Neuron (in vitro differentiated cells): Measurements from ENCODE around the gene LMNTD1.

Experiments used
- H2AFZ ChIP-seq: one replicate; pipeline ENCODE4 v1.6.1; 2013; ENCODE audit warnings: low read depth, mild to moderate bottlenecking, inconsistent platforms, low read length, moderate library complexity
- H3K27me3 ChIP-seq: one replicate; pipeline ENCODE4 v1.6.1; 2013; ENCODE audit warnings: low read length; ENCODE audit not compliant: insufficient read depth
- H3K36me3 ChIP-seq: one replicate; pipeline ENCODE4 v1.6.1; 2013; ENCODE audit warnings: low read length; ENCODE audit not compliant: insufficient read depth
- H3K4me1 ChIP-seq: one replicate; pipeline ENCODE4 v1.6.1; 2013; ENCODE audit warnings: low read length; ENCODE audit not compliant: insufficient read depth
- H3K4me3 ChIP-seq: 2 replicates; pipeline ENCODE4 v1.5.1; 2013; ENCODE audit warnings: mild to moderate bottlenecking, low read length, moderate library complexity
- H3K9me3 ChIP-seq: one replicate; pipeline ENCODE4 v1.6.1; 2013; ENCODE audit warnings: low read length

Gene LMNTD1

DNA sequence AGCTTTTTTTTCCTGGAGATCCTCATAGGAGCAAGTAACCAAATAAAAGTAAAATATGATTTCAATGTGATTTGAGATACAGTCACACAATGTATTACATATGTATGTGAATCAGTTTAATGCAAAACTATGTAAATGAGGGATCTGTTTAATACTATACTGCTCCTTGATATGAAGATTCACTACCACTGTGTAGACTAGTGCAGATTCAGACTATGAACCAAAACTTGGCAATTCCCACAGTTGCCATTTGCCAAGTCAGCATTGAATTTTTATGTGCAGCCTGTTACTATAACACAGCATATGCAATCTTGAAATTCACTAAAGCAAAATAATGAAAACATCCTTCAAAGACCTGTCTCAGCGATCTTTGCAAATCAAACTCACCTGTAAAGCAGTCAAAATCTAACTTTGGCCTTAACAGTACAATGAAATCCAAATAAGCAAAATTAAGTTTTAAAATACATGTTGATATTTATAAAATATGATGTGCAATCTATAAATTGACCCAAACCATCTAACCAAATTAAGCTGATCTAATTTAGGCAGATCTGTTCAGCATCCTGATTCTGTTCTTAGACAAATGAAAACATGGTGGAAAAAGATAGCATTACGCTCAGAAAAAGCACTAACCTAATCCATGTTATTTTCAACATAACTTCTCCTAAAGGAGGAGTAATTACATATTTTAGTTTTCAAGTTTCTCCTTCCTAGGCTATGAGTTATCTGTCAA is 25.5 kb upstream of the LMNTD1 start:
- no peak overlapping the region for H3K4me3 ChIP-seq
- no peaks in the 10 kb centered on the region for H3K4me1 ChIP-seq
- H3K36me3 ChIP-seq = no peaks in the 10 kb centered on the region
- H3K9me3 ChIP-seq = no peaks in the 10 kb centered on the region
- no peaks in the 10 kb centered on the region for H3K27me3 ChIP-seq
- no peak overlapping the region for H2AFZ ChIP-seq

DNA sequence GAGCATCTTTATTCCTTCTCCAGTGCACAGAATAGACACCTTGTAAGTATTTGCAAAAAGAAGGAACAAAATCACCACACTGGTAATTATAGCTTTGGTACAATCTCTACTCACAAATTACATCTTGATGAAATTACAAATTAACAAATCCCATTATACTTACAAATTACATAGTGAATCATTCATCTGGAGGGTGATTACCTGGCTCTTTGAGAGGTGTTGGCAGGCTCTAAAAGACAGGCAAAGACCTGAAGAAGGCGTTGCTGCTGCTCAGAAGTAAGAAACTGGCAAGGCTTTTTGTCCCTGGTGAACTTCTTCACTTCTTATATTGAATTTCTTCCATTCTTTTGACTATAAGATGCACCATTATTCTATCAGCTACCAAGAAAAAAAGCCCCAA is 21.7 kb upstream of the LMNTD1 start:
- no peaks in the 10 kb centered on the region for H3K9me3 ChIP-seq
- no peak overlapping the region for H2AFZ ChIP-seq
- no peaks in the 10 kb centered on the region for H3K27me3 ChIP-seq
- H3K36me3 ChIP-seq = no peaks in the 10 kb centered on the region
- H3K4me1 ChIP-seq = no peaks in the 10 kb centered on the region
- no peak overlapping the region for H3K4me3 ChIP-seq

DNA sequence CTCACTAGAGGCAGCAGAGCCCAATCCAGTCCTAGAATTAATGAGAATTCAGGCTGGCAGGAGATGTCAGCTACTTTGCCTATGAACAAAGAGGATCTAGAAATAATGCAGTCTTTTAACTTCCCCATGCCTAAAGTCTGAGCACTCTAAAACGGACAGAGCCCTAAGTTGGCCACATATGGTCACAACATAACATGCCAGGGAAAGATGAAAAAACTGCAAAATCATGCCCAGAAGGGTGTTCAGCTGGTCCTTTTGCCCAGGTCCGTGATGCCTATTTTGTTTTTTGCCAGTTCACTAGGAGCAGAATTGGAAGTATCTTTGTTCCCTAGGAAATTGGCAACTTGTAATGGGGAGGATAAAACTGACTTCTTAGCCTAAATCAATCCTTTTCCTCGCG is 20.3 kb upstream of the LMNTD1 start:
- H3K36me3 ChIP-seq = no peaks in the 10 kb centered on the region

DNA sequence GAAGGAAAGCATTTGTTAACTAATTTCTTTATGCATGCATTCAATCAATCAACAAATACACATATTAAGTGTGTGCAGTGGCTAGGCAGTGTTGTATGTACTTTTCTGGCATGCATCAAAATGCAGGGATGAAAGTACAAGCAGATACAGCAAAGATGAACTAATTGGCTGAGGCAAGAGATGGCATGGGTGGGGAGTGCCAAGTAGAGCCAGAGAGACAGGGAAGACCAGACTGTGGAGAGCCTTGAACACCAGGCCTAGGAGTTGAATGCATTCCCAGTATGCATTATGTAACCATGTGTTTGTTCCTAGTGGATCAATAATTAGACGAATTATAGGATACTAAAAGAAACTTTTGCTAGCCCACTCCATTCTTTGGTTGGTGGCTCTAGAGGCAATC is 17.3 kb upstream of the LMNTD1 start:
- no peaks in the 10 kb centered on the region for H3K36me3 ChIP-seq
- H3K9me3 ChIP-seq = no peaks in the 10 kb centered on the region
- H3K27me3 ChIP-seq = no peaks in the 10 kb centered on the region
- H3K4me1 ChIP-seq = no peaks in the 10 kb centered on the region
- H2AFZ ChIP-seq = no peak overlapping the region
- no peak overlapping the region for H3K4me3 ChIP-seq

More for the DNA sequence above, 20.3 kb upstream of the LMNTD1 start:
- Histone ChIP-seq H2AFZ (no peak overlapping the region), H3K4me1 (no peaks in the 10 kb centered on the region), H3K4me3 (no peak overlapping the region), H3K27me3 (no peaks in the 10 kb centered on the region), H3K9me3 (no peaks in the 10 kb centered on the region)

DNA sequence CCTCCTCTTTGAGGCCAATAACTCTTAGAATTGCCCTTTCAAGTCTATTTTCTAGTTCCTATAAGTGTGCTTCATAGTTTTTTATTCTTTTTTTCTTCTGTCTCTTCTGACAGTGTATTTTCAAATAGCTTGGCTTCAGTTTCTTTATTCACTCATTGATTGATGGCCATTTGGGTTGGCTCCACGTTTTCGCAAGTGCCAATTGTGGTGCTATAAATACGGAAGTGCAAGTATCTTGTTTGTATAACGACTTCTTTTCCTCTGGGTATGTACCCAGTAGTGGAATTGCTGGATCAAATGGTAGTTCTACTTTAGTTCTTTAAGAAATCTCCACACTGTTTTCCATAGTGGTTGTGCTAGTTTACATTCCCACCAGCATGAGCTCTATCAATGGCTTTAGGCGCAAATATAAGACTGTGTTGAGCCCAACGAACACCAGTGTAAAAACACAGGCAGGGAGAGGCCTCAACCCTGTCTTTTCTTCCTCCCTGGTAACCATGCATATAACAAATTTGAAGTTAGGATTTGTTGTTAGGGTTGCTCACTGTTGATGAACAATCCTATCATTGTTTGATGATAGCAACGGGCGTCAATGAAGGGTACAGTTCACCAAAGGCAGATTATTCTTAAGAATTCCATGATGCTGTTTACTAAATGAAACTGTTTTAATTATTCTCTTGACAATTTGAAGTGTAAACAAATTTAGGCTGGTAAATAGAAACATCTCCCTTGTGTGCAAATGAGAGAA is 13.3 kb upstream of the LMNTD1 start:
- no peaks in the 10 kb centered on the region for H3K4me1 ChIP-seq
- H3K4me3 ChIP-seq = no peak overlapping the region
- H2AFZ ChIP-seq = no peak overlapping the region
- H3K36me3 ChIP-seq = no peaks in the 10 kb centered on the region
- H3K9me3 ChIP-seq = no peaks in the 10 kb centered on the region
- no peaks in the 10 kb centered on the region for H3K27me3 ChIP-seq

DNA sequence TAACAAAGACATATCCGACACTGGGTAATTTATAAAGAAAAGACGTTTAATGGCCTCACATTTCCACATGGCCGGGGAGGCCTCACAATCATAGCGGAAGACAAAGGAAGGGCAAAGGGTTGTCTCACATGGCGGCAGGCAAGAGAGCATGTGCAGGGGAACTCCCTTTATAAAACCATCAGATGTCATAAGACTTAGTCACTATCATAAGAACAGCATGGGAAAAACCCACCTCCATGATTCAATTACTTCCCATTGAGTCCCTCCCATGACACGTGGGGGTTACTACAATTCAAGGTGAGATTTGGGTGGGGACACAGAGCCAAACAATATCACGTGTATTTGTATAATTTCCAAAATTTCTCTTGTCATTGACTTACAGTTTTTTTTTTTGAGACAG is 5.5 kb upstream of the LMNTD1 start:
- Histone ChIP-seq H3K27me3 (no peaks in the 10 kb centered on the region), H2AFZ (no peak overlapping the region), H3K4me3 (no peak overlapping the region), H3K4me1 (no peaks in the 10 kb centered on the region), H3K9me3 (no peaks in the 10 kb centered on the region), H3K36me3 (no peaks in the 10 kb centered on the region)

DNA sequence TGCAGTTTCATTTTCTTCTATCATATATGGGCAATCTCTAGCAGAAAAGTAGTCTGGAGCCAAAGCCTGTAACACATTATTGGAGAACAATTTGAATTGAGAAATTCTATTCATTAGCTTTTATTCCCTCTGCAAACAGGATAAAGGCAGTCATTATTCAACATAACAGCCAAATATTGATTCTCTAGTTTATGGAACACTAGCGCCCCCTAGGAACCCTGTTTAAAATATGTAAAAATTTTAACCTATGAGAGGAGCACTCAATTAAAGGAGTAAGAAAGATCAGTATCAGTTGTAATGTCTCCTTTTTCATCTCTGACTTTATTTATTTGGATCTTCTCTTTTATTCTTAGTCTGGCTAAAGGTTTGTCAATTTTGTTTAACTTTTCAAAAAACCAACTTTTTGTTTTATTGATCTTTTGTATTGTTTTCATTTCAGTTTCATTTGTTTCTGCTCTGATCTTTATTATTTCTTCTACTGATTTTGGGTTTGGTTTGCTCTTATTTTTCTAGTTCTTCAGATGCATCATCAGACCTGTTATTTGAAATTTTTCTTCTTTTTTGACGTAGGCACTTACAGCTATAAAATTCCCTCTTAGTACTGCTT is 4.8 kb upstream of the LMNTD1 start:
- H2AFZ ChIP-seq = no peak overlapping the region
- no peak overlapping the region for H3K4me3 ChIP-seq
- no peaks in the 10 kb centered on the region for H3K4me1 ChIP-seq
- H3K36me3 ChIP-seq = no peaks in the 10 kb centered on the region
- no peaks in the 10 kb centered on the region for H3K27me3 ChIP-seq
- no peaks in the 10 kb centered on the region for H3K9me3 ChIP-seq

DNA sequence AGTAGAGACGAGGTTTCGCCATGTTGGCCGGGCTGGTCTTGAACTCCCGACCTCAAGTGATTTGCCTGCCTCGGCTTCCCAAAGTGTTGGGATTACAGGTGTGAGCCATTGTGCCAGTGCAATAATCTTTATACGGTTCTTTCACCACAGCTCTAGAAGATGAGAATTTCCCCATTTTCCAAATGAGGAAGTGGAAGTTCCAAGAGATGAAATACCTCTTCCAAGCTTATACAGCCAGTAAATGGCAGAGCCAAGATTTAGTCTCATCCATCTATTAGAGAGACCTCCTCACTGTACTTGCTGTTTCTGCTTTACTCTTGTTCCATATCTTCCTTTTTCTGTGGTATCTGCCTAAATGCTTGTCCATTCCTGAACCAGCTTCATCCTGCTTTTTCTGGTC is 3.1 kb upstream of the LMNTD1 start:
- Histone ChIP-seq H2AFZ (no peak overlapping the region), H3K27me3 (no peaks in the 10 kb centered on the region), H3K4me3 (no peak overlapping the region), H3K4me1 (no peaks in the 10 kb centered on the region), H3K36me3 (no peaks in the 10 kb centered on the region), H3K9me3 (no peaks in the 10 kb centered on the region)

DNA sequence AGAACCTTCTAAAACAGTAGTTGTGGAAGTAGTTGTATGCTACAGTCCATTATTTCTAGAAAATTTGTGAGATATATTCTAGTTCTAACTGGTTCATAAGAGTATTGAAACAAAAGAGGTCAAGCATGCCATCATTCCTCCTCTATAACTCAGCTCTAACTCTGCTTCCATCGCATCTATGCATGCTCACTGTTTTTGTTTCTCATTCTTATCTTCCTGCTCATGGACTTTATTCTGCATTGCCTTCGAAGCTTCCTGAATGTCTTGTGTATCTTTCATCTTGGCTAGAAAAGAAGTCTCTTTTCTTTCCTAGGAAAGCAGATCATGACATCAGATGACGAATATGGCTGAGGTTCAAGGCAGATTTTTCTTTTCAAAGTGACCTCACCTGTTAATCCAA is 402 bp downstream of the LMNTD1 start:
- H3K36me3 ChIP-seq = no peaks in the 10 kb centered on the region
- H3K4me1 ChIP-seq = no peaks in the 10 kb centered on the region
- no peaks in the 10 kb centered on the region for H3K9me3 ChIP-seq
- H3K4me3 ChIP-seq = no peak overlapping the region
- no peak overlapping the region for H2AFZ ChIP-seq
- H3K27me3 ChIP-seq = no peaks in the 10 kb centered on the region

DNA sequence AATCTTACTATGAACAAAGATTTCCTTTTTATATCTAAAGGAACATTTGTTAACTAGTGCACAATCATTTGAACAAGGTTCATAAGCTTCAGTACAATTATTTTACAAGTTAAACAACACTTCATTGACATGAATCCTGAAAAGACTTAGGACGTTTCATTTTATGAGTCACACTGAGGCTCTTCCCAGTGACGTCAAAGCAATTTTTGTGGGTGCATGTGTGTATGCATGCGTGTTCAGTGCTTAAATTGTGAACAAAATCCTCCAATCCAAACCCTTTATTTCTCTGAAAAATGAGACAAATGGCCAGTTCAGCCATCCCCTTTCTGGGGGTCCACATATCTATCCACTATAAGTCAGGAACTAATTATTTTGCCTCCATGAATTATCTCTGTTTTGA is 2.9 kb downstream of the LMNTD1 start:
- Histone ChIP-seq H3K27me3 (no peaks in the 10 kb centered on the region), H3K36me3 (no peaks in the 10 kb centered on the region), H3K9me3 (no peaks in the 10 kb centered on the region), H2AFZ (no peak overlapping the region), H3K4me1 (no peaks in the 10 kb centered on the region), H3K4me3 (no peak overlapping the region)

DNA sequence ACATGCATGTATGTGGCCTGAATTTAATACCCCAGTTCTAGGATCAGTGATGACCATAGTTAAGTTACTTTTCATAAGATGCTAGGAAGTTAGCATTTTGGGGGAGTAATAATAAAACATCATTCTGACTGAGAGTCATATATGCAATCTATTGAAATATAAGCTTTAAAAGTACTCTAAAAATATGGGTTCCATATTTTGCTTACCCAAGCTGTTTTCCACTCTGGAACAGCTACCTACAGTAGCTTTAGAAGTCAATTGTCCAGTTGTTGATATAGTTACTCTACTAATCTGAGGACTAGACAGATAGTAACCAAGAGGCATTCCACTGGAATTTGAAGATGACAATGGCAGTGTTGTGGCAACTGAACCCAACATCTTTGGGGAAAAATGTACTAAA is 4.0 kb downstream of the LMNTD1 start:
- H2AFZ ChIP-seq = no peak overlapping the region
- no peaks in the 10 kb centered on the region for H3K36me3 ChIP-seq
- H3K9me3 ChIP-seq = no peaks in the 10 kb centered on the region
- no peaks in the 10 kb centered on the region for H3K4me1 ChIP-seq
- no peak overlapping the region for H3K4me3 ChIP-seq
- H3K27me3 ChIP-seq = no peaks in the 10 kb centered on the region

DNA sequence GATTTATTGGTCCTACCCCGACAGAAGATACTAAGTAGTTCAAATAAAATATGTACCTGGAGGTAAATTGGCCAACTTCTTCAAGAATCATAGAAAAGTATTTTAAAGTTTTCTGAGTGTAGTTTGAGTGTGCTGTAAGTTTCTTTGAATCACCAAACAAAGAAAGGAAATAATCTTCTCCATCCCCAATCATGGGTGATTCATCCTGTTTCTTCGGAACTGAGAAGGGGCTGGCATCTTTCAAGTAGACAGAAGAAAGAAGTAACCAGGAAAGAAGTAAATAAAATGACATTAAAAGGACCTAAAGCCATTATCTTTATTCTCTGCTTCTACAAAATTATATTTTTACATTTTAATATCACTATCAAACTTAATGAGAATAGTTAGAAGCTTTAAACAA is 6.8 kb downstream of the LMNTD1 start:
- H2AFZ ChIP-seq = no peak overlapping the region
- no peaks in the 10 kb centered on the region for H3K27me3 ChIP-seq
- no peaks in the 10 kb centered on the region for H3K9me3 ChIP-seq

DNA sequence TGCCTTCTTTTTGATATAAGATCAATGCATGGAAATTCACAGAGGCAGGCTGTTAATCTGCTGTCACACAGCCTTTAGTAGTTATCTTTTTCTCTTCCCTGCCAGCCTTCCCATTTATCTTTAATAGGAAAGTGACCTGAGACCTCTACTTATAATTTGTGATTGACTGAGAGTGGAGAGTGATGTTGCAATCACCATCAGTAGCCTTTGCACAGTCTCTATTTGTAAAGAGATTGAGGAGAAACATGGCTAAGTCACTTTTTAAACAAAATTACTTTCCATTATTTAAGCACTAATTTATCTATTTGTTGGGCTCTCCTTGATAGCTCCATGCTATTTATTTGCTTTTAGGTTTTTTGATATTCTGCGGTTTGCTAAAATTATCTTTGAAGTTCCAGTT is 19.9 kb downstream of the LMNTD1 start:
- no peaks in the 10 kb centered on the region for H3K27me3 ChIP-seq
- H3K36me3 ChIP-seq = no peaks in the 10 kb centered on the region
- no peaks in the 10 kb centered on the region for H3K4me1 ChIP-seq
- no peak overlapping the region for H2AFZ ChIP-seq
- H3K4me3 ChIP-seq = no peak overlapping the region
- H3K9me3 ChIP-seq = no peaks in the 10 kb centered on the region

More for the DNA sequence above, 6.8 kb downstream of the LMNTD1 start:
- Histone ChIP-seq H3K4me3 (no peak overlapping the region), H3K4me1 (no peaks in the 10 kb centered on the region), H3K36me3 (no peaks in the 10 kb centered on the region)
